Neural progenitor cell (in vitro differentiated cells): ENCODE measurements around the gene ZNF280C. TPM values are rescaled to one million over a fixed set of nuclear protein-coding genes. Genes with fewer than 3 reads are reported as not detected.

Experiments used
- DNase-seq: peaks from one replicate; pipeline ENCODE4 v3.0.0-alpha.2; 2016; ENCODE audit warnings: low spot score
- H2AFZ ChIP-seq: fragments of 200-600 bp; sonication (generic); replicated peaks from 2 replicates; pipeline ENCODE4 v1.6.1; 2016; ENCODE audit warnings: antibody characterized with exemption
- H3F3A ChIP-seq: fragments of 200-600 bp; sonication (generic); 2 replicates; pipeline ENCODE4 v1.6.1; 2016; ENCODE audit warnings: antibody characterized with exemption, low read depth
- H3K27ac ChIP-seq: fragments of 200-600 bp; sonication (generic); 2 replicates; pipeline ENCODE4 v1.5.1; 2016; ENCODE audit warnings: mild to moderate bottlenecking
- H3K27me3 ChIP-seq: fragments of 200-600 bp; sonication (generic); 2 replicates; pipeline ENCODE4 v1.6.1; 2016; ENCODE audit warnings: mild to moderate bottlenecking, moderate library complexity
- H3K36me3 ChIP-seq: fragments of 200-600 bp; sonication (generic); 2 replicates; pipeline ENCODE4 v1.5.1; 2016
- H3K4me1 ChIP-seq: fragments of 200-600 bp; sonication (generic); 2 replicates; pipeline ENCODE4 v1.6.1; 2016; ENCODE audit warnings: mixed run types
- H3K4me2 ChIP-seq: fragments of 200-600 bp; sonication (generic); 2 replicates; pipeline ENCODE4 v1.6.1; 2016
- H3K4me3 ChIP-seq: fragments of 200-600 bp; sonication (generic); 2 replicates; pipeline ENCODE4 v1.5.1; 2016
- H3K79me2 ChIP-seq: fragments of 200-600 bp; sonication (generic); 2 replicates; pipeline ENCODE4 v1.6.1; 2016; ENCODE audit warnings: low read depth
- H3K9ac ChIP-seq: fragments of 200-600 bp; sonication (generic); 2 replicates; pipeline ENCODE4 v1.6.1; 2016
- H3K9me3 ChIP-seq: fragments of 200-600 bp; sonication (generic); 2 replicates; pipeline ENCODE4 v1.5.1; 2016; ENCODE audit warnings: low read depth
- H4K20me1 ChIP-seq: fragments of 200-600 bp; sonication (generic); 2 replicates; pipeline ENCODE4 v1.6.1; 2016; ENCODE audit warnings: low read depth
- H3K27ac Mint-ChIP-seq: 3 replicates; pipeline ENCODE4 v1.8.0; 2021; ENCODE audit warnings: mixed read lengths
- H3K27me3 Mint-ChIP-seq: 2 replicates; pipeline ENCODE4 v1.8.0; 2022; ENCODE audit warnings: low read depth, mild to moderate bottlenecking, inconsistent platforms, moderate library complexity, mixed read lengths; ENCODE audit not compliant: insufficient read depth
- H3K36me3 Mint-ChIP-seq: 3 replicates; pipeline ENCODE4 v1.8.0; 2021; ENCODE audit warnings: mixed read lengths
- H3K4me1 Mint-ChIP-seq: 3 replicates; pipeline ENCODE4 v1.8.0; 2021; ENCODE audit warnings: mixed read lengths
- H3K4me3 Mint-ChIP-seq: 3 replicates; pipeline ENCODE4 v1.8.0; 2021; ENCODE audit warnings: mild to moderate bottlenecking, moderate library complexity, mixed read lengths
- H3K9me3 Mint-ChIP-seq: 3 replicates; pipeline ENCODE4 v1.8.0; 2020; ENCODE audit warnings: mixed read lengths
- CTCF ChIP-seq: fragments of 200-600 bp; sonication (generic); IDR thresholded peaks from 2 replicates; pipeline ENCODE4 v1.5.1; 2017; ENCODE audit warnings: antibody characterized with exemption, mild to moderate bottlenecking
- EZH2 ChIP-seq: fragments of 200-600 bp; sonication (generic); IDR thresholded peaks from 2 replicates; pipeline ENCODE4 v1.6.1; 2017; ENCODE audit warnings: antibody characterized with exemption, mild to moderate bottlenecking, moderate library complexity
- EZH2phosphoT487 ChIP-seq: fragments of 200-600 bp; sonication (generic); IDR thresholded peaks from 2 replicates; pipeline ENCODE4 v1.6.1; 2017; ENCODE audit warnings: antibody characterized with exemption
- total RNA-seq: library from RNA; depleted of rRNA; stranded (reverse); fragments of >200 nt; gene quantifications from 2 replicates; pipeline ENCODE4 v1.2.3, GENCODE V29; 2015; ENCODE audit warnings: low replicate concordance

ZNF280C gene
- total RNA-seq, 1 donor from 2014 or later, result 41.8 TPM

GRCh38 chrX:130167040-130167439, 101.7 kb downstream of the ZNF280C start:
- Histone ChIP-seq H3F3A (peaks cover 2% of the 10 kb centered on the region), H3K27me3 (peaks cover 4% of the 10 kb centered on the region), H3K4me1 (peaks cover 9% of the 10 kb centered on the region), H4K20me1 (no peaks in the 10 kb centered on the region), H3K27ac (no peak overlapping the region), H2AFZ (no peak overlapping the region), H3K79me2 (peaks cover 16% of the 10 kb centered on the region), H3K9ac (no peak overlapping the region), H3K36me3 (no peaks in the 10 kb centered on the region), H3K9me3 (no peaks in the 10 kb centered on the region), H3K4me3 (peak overlapping the region; percentile 73), H3K4me2 (peak overlapping the region; percentile 79)
- peaks cover 4% of the 10 kb centered on the region for H3K27me3 Mint-ChIP-seq
- DNase-seq, result no peak
- no peak overlapping the region for H3K27ac Mint-ChIP-seq
- no peaks in the 10 kb centered on the region for H3K9me3 Mint-ChIP-seq
- H3K4me3 Mint-ChIP-seq, result peak overlapping the region; percentile 98
- TF ChIP-seq EZH2 (no peak), EZH2phosphoT487 (no peak), CTCF (no peak)
- peaks cover 33% of the 10 kb centered on the region for H3K4me1 Mint-ChIP-seq
- peaks cover 5% of the 10 kb centered on the region for H3K36me3 Mint-ChIP-seq

GRCh38 chrX:130166503-130166777, 102.3 kb downstream of the ZNF280C start:
- Histone ChIP-seq H3K9me3 (no peaks in the 10 kb centered on the region), H2AFZ (no peak overlapping the region), H3K27me3 (no peaks in the 10 kb centered on the region), H3K4me2 (peak overlapping the region; percentile 79), H4K20me1 (no peaks in the 10 kb centered on the region), H3F3A (peaks cover 2% of the 10 kb centered on the region), H3K27ac (no peak overlapping the region), H3K36me3 (no peaks in the 10 kb centered on the region), H3K4me1 (peaks cover 9% of the 10 kb centered on the region), H3K4me3 (peak overlapping the region; percentile 73), H3K9ac (no peak overlapping the region), H3K79me2 (peaks cover 17% of the 10 kb centered on the region)
- H3K9me3 Mint-ChIP-seq, result no peaks in the 10 kb centered on the region
- TF ChIP-seq EZH2 (no peak), CTCF (no peak), EZH2phosphoT487 (no peak)
- peak overlapping the region; percentile 98 for H3K4me3 Mint-ChIP-seq
- no peak for DNase-seq
- peaks cover 32% of the 10 kb centered on the region for H3K4me1 Mint-ChIP-seq
- H3K36me3 Mint-ChIP-seq, result peaks cover 7% of the 10 kb centered on the region
- H3K27me3 Mint-ChIP-seq, result peaks cover 4% of the 10 kb centered on the region
- peak overlapping the region; percentile 80 for H3K27ac Mint-ChIP-seq

- DNase-seq, result peak; percentile 95
- Mint-ChIP-seq H3K4me1 (peaks cover 32% of the 10 kb centered on the region), H3K27ac (peak within 1 kb of the TSS; percentile 80), H3K27me3 (peaks cover 4% of the 10 kb centered on the region), H3K36me3 (peaks cover 7% of the 10 kb centered on the region), H3K4me3 (peak within 1 kb of the TSS; percentile 98), H3K9me3 (no peaks in the 10 kb centered on the region)
- peak within 1 kb of the TSS; percentile 87 for H2AFZ ChIP-seq
- H3F3A ChIP-seq, result peaks cover 2% of the 10 kb centered on the region
- H3K79me2 ChIP-seq, result peaks cover 22% of the 10 kb centered on the region
- peaks cover 9% of the 10 kb centered on the region for H3K4me1 ChIP-seq
- peak within 1 kb of the TSS; percentile 79 for H3K4me2 ChIP-seq
- no peaks in the 10 kb centered on the region for H3K27me3 ChIP-seq
- TF ChIP-seq CTCF (no peak), EZH2 (no peak), EZH2phosphoT487 (no peak)
- peak within 1 kb of the TSS; percentile 58 for H3K9ac ChIP-seq
- H3K36me3 ChIP-seq, result no peaks in the 10 kb centered on the region
- peak within 1 kb of the TSS; percentile 73 for H3K4me3 ChIP-seq
- no peaks in the 10 kb centered on the region for H3K9me3 ChIP-seq
- no peaks in the 10 kb centered on the region for H4K20me1 ChIP-seq
- H3K27ac ChIP-seq, result peak within 1 kb of the TSS; percentile 93
Observed at GRCh38 chrX:130165703-130166502, 102.8 kb downstream of the ZNF280C start, which contains the start of gene AIFM1. Gene AIFM1 (minus strand): TSS chrX:130165841. CDS start chrX:130165656, 185 bp downstream.
